Pancreas (tissue), 10 donors: ENCODE measurements around the gene PADI4. TPM values are rescaled to one million over a fixed set of nuclear protein-coding genes. Genes with fewer than 3 reads are reported as not detected.

Experiments used
- ATAC-seq, 4 donors: fragments of 200-7000 bp; cut with Tn5 transposase; one replicate each; pipeline versions ENCODE4 v1.8.0 to v1.9.1; 2020; ENCODE audit warnings: mild to moderate bottlenecking in 4 of 4, moderate library complexity in 4 of 4
- DNase-seq, 6 donors: peaks; one replicate each; pipeline ENCODE4 v3.0.0-alpha.2; 2020
- FAIRE-seq: peaks from 2 replicates; lab custom pipeline; 2012; peaks lifted over from hg19 to GRCh38; lab: Jason Lieb, UNC
- H3K27ac ChIP-seq, 4 donors: fragments of 200-600 bp; sonication (generic); 1 replicate in 3 of 4; 2 replicates in 1 of 4; pipeline versions ENCODE4 v1.5.0 to v1.8.0; 2020
- H3K27me3 ChIP-seq, 4 donors: fragments of 200-600 bp; one replicate each; pipeline ENCODE4 v1.8.0; 2021
- H3K36me3 ChIP-seq, 3 donors: fragments of 200-600 bp; sonication (generic) in 1 of 3; one replicate each; pipeline versions ENCODE4 v1.5.0 to v1.8.0; 2020 to 2021
- H3K4me1 ChIP-seq, 3 donors: fragments of 200-600 bp; one replicate each; pipeline ENCODE4 v1.8.0; 2021
- H3K4me3 ChIP-seq, 4 donors: fragments of 200-600 bp; sonication (generic) in 2 of 4; one replicate each; pipeline versions ENCODE4 v1.5.0 to v1.8.0; 2020 to 2021
- H3K9me3 ChIP-seq, 4 donors: fragments of 200-600 bp; one replicate each; pipeline ENCODE4 v1.8.0; 2021
- WGBS, 2 donors: extraction: QIAGEN DNeasy Blood & Tissue Kit; methylation state at CpG; one replicate each; pipeline ENCODE4 v1.1.7; 2013; 5-methylcytosine and 5-hydroxymethylcytosine counted together
- intact Hi-C, 3 donors: fragments of 100-400 bp; cut with DNase I; formaldehyde crosslinking; loops; one replicate each; pipeline versions ENCODE4 v1.11.1 to v1.14.2; 2022
- polyA plus RNA-seq, 2 donors: library from polyadenylated mRNA; stranded (reverse); fragments of 200-250 nt; gene quantifications; one replicate each; pipeline ENCODE4 v1.2.3, GENCODE V29; 2013
- total RNA-seq, 6 donors: library from RNA; stranded (reverse); fragmentation: NEBNext Ultra II Directional in 4 of 6; extraction: Animal tissue kit (Norgen Biotek cat#: 25700) in 4 of 6; gene quantifications; one replicate each; pipeline versions ENCODE4 v1.2.1 to v1.2.4, GENCODE V29; 2021 to 2023
- TF ChIP-seq, protein P1 (sequence below), 4 donors: fragments of 200-600 bp; sonication (generic) in 3 of 4; IDR thresholded peaks; one replicate each; pipeline versions ENCODE4 v1.5.0 to v1.8.0; 2021; ENCODE audit warnings: antibody characterized with exemption in 4 of 4
- donor health status: healthy with polysubstance abuse.
- donor health status: DM: no; HTN: no; CAD: no; lungs with moderate emphysema.
- donor health status: DM: no; HTN: no; CAD: no.
- donor health status: control.
- donor health status: control.
- donor health status: Bipolar disorder and iron deficiency.
- donor health status: DM: yes; HTN: yes; CAD: no.
- donor health status: DM: no; HTN: no; CAD: no.
- donor health status: DM: no; HTN: no; CAD: no.
- donor health status: DM: yes; HTN: yes; CAD: no.

PADI4 gene
- total and polyA plus RNA-seq, 8 donors, result 0.06 to 0.83 (median 0.43) TPM; not detected in 4

- no peak for FAIRE-seq
- H3K4me1 ChIP-seq, result peaks cover 5 to 15% (median 11%) of the 10 kb centered on the region in 3 donors
- no peak overlapping the region for H3K4me3 ChIP-seq
- intact Hi-C loops, result no loop called here
- no peaks in the 10 kb centered on the region for H3K27me3 ChIP-seq
- no peak for DNase-seq
- no peak for ATAC-seq
- no peaks in the 10 kb centered on the region for H3K36me3 ChIP-seq
- peak overlapping the region in 1 of 4 donors; percentile 55 for H3K27ac ChIP-seq
- H3K9me3 ChIP-seq, result no peaks in the 10 kb centered on the region
- TF ChIP-seq, protein P1, sequence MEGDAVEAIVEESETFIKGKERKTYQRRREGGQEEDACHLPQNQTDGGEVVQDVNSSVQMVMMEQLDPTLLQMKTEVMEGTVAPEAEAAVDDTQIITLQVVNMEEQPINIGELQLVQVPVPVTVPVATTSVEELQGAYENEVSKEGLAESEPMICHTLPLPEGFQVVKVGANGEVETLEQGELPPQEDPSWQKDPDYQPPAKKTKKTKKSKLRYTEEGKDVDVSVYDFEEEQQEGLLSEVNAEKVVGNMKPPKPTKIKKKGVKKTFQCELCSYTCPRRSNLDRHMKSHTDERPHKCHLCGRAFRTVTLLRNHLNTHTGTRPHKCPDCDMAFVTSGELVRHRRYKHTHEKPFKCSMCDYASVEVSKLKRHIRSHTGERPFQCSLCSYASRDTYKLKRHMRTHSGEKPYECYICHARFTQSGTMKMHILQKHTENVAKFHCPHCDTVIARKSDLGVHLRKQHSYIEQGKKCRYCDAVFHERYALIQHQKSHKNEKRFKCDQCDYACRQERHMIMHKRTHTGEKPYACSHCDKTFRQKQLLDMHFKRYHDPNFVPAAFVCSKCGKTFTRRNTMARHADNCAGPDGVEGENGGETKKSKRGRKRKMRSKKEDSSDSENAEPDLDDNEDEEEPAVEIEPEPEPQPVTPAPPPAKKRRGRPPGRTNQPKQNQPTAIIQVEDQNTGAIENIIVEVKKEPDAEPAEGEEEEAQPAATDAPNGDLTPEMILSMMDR (IDR thresholded peaks at IDR 0.05), result no peak
- 89 to 91% methylated on average over 8 of the region's 8 CpGs for WGBS, 2 donors
These were observed 30.4 kb upstream of the PADI4 start for GRCh38 chr1:17277511-17278159.

DNA sequence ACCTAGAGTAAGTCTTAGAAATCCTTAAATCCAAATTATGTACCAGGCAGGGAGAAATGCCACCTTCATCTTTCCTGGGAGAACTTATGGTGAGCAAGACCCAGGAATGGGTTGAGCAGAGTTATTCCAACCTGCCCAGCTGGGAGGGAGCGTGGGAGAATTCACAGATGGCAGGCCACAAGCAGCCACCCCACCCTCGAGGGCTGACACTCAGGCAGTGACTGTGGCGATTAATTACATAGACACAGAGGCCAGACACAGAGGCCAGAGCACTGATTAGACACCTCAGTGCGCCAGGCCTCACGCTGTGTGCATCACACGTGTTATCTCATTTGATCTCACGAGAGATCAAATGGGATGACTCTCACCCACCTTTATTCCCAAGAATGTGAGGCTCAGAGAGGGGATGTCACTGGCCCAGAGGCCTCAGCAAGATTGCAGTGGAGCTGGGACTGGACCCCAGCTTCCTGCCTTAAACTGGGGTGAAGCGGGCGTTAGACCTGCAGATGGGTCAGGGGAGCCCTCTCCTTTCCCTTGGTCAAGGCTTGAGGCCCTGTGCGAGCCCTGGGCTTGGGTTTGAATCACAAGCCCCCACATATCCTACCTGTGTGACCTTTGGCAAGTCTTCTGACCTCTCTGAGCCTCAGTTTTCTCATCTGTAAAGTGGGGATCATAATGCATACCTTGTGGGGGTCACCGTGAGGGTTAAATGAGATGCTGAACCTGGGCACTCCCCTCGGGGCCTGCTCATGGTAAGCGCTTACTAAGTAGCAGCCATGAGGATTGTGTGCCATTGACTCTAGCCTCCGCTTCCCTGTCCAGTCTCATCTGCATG is 28.8 kb upstream of the PADI4 start:
- FAIRE-seq, result no peak
- TF ChIP-seq, protein P1 (IDR thresholded peaks at IDR 0.05), result no peak
- H3K36me3 ChIP-seq, result no peaks in the 10 kb centered on the region

DNA sequence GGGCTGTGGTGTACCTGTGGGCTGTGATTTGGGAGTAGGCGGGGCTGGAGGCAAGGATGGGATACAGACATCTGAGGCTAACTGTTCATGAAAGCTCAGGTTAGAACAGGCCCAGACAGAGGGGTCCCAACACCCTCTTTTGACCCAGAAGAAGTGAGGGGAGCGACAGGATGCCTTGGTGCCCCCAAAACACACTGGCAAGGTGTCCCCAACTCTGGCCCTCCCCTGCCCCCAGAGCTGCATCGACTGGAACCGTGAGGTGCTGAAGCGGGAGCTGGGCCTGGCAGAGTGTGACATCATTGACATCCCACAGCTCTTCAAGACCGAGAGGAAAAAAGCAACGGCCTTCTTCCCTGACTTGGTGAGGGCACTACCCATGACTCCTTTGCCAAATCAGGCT is 27.6 kb upstream of the PADI4 start:
- Histone ChIP-seq H3K9me3 (no peaks in the 10 kb centered on the region), H3K27ac (no peak overlapping the region), H3K4me1 (peaks cover 5 to 15% (median 11%) of the 10 kb centered on the region in 3 donors), H3K36me3 (no peaks in the 10 kb centered on the region), H3K27me3 (no peaks in the 10 kb centered on the region), H3K4me3 (no peak overlapping the region)
- intact Hi-C loops, result no loop called here
- FAIRE-seq (no peak), ATAC-seq (no peak), DNase-seq (no peak)
- 92 to 97% methylated on average over 7 of the region's 7 CpGs for WGBS, 2 donors
- TF ChIP-seq, protein P1 (IDR thresholded peaks at IDR 0.05), result no peak

More for the DNA sequence above, 28.8 kb upstream of the PADI4 start:
- H3K9me3 ChIP-seq, result no peaks in the 10 kb centered on the region
- no peaks in the 10 kb centered on the region for H3K27me3 ChIP-seq
- peaks cover 5 to 15% (median 11%) of the 10 kb centered on the region in 3 donors for H3K4me1 ChIP-seq
- 60 to 64% methylated on average over 14 of the region's 14 CpGs for WGBS, 2 donors
- H3K4me3 ChIP-seq, result no peak overlapping the region
- H3K27ac ChIP-seq, result peak overlapping the region; percentile 25 to 60 (median 44)
- ATAC-seq (peak; percentile 92 to 97 (median 95)), DNase-seq (peak; percentile 79 to 92 (median 89))
- intact Hi-C loops, result no loop called here

GRCh38 chr1:17280894-17281293 is 27.1 kb upstream of the PADI4 start:
- FAIRE-seq (no peak), ATAC-seq (no peak), DNase-seq (no peak)
- 87 to 92% methylated on average over 2 of the region's 2 CpGs for WGBS, 2 donors
- peaks cover 5 to 15% (median 11%) of the 10 kb centered on the region in 3 donors for H3K4me1 ChIP-seq
- no peak overlapping the region for H3K27ac ChIP-seq
- no peak overlapping the region for H3K4me3 ChIP-seq
- no peaks in the 10 kb centered on the region for H3K9me3 ChIP-seq
- no peaks in the 10 kb centered on the region for H3K27me3 ChIP-seq
- H3K36me3 ChIP-seq, result no peaks in the 10 kb centered on the region
- intact Hi-C loops, result no loop called here
- TF ChIP-seq, protein P1 (IDR thresholded peaks at IDR 0.05), result no peak
